ENCODE results near the gene FRMD8.

FRMD8 gene

GRCh38 chr11:65382804-65383368 is 3.6 kb upstream of the FRMD8 start:
- Histone ChIP-seq H3K4me3 (ENCODE audit: low read length in 2 of 2) (peak overlapping the region; percentile 60 to 79), H3K9me3 (ENCODE audit: control insufficient read depth in 2 of 2, low read length in 2 of 2) (no peaks in the 10 kb centered on the region), H3K4me1 (ENCODE audit: control insufficient read depth, insufficient read depth, low read length) (peaks cover 55% of the 10 kb centered on the region), H3K9ac (ENCODE audit: low read length in 2 of 2) (peak overlapping the region; percentile 86 to 88), H3K27ac (ENCODE audit: low read length) (peak overlapping the region; percentile 99), H3K27me3 (ENCODE audit: control insufficient read depth in 1 of 2, insufficient read depth in 2 of 2, low read length in 2 of 2) (no peaks in the 10 kb centered on the region), H3K36me3 (ENCODE audit: control insufficient read depth in 2 of 2, insufficient read depth in 2 of 2, low read length in 2 of 2) (no peaks in the 10 kb centered on the region)

GRCh38 chr11:65383778-65384177 is 2.7 kb upstream of the FRMD8 start:
- no peaks in the 10 kb centered on the region for H3K27me3 ChIP-seq (ENCODE audit: control insufficient read depth in 1 of 2, insufficient read depth in 2 of 2, low read length in 2 of 2)
- peak overlapping the region; percentile 21 to 48 for H3K9ac ChIP-seq (ENCODE audit: low read length in 2 of 2)
- H3K4me3 ChIP-seq (ENCODE audit: low read length in 2 of 2): no peak overlapping the region
- peak overlapping the region; percentile 99 for H3K27ac ChIP-seq (ENCODE audit: low read length)
- H3K9me3 ChIP-seq (ENCODE audit: control insufficient read depth in 2 of 2, low read length in 2 of 2): no peaks in the 10 kb centered on the region
- H3K4me1 ChIP-seq (ENCODE audit: control insufficient read depth, insufficient read depth, low read length): peaks cover 64% of the 10 kb centered on the region
- peaks cover 0 to 5% of the 10 kb centered on the region in 2 donors for H3K36me3 ChIP-seq (ENCODE audit: control insufficient read depth in 2 of 2, insufficient read depth in 2 of 2, low read length in 2 of 2)

- Histone ChIP-seq H3K27ac (ENCODE audit: low read length) (peak overlapping the region; percentile 99), H3K9ac (ENCODE audit: low read length in 2 of 2) (peak overlapping the region; percentile 21 to 48)
These were observed 2.0 kb upstream of the FRMD8 start for GRCh38 chr11:65384301-65384889.

GRCh38 chr11:65388731-65389130 is 2.3 kb downstream of the FRMD8 start:
- no peaks in the 10 kb centered on the region for H3K9me3 ChIP-seq (ENCODE audit: control insufficient read depth in 2 of 2, low read length in 2 of 2)
- peaks cover 49% of the 10 kb centered on the region for H3K4me1 ChIP-seq (ENCODE audit: control insufficient read depth, insufficient read depth, low read length)
- H3K27me3 ChIP-seq (ENCODE audit: control insufficient read depth in 1 of 2, insufficient read depth in 2 of 2, low read length in 2 of 2): no peaks in the 10 kb centered on the region
- peak overlapping the region; percentile 13 to 29 for H3K9ac ChIP-seq (ENCODE audit: low read length in 2 of 2)
- H3K4me3 ChIP-seq (ENCODE audit: low read length in 2 of 2): peak overlapping the region in 1 of 2 donors; percentile 29
- H3K27ac ChIP-seq (ENCODE audit: low read length): no peak overlapping the region
- peaks cover 5 to 11% of the 10 kb centered on the region in 2 donors for H3K36me3 ChIP-seq (ENCODE audit: control insufficient read depth in 2 of 2, insufficient read depth in 2 of 2, low read length in 2 of 2)

More at GRCh38 chr11:65384301-65384889, 2.0 kb upstream of the FRMD8 start:
- no peaks in the 10 kb centered on the region for H3K9me3 ChIP-seq (ENCODE audit: control insufficient read depth in 2 of 2, low read length in 2 of 2)
- H3K36me3 ChIP-seq (ENCODE audit: control insufficient read depth in 2 of 2, insufficient read depth in 2 of 2, low read length in 2 of 2): peaks cover 2 to 6% of the 10 kb centered on the region in 2 donors
- H3K4me3 ChIP-seq (ENCODE audit: low read length in 2 of 2): no peak overlapping the region
- no peaks in the 10 kb centered on the region for H3K27me3 ChIP-seq (ENCODE audit: control insufficient read depth in 1 of 2, insufficient read depth in 2 of 2, low read length in 2 of 2)
- H3K4me1 ChIP-seq (ENCODE audit: control insufficient read depth, insufficient read depth, low read length): peaks cover 68% of the 10 kb centered on the region

GRCh38 chr11:65389294-65389980 is 3.0 kb downstream of the FRMD8 start:
- H3K9ac ChIP-seq (ENCODE audit: low read length in 2 of 2): no peak overlapping the region
- H3K4me1 ChIP-seq (ENCODE audit: control insufficient read depth, insufficient read depth, low read length): peaks cover 42% of the 10 kb centered on the region
- H3K36me3 ChIP-seq (ENCODE audit: control insufficient read depth in 2 of 2, insufficient read depth in 2 of 2, low read length in 2 of 2): peaks cover 5 to 13% of the 10 kb centered on the region in 2 donors
- H3K27me3 ChIP-seq (ENCODE audit: control insufficient read depth in 1 of 2, insufficient read depth in 2 of 2, low read length in 2 of 2): no peaks in the 10 kb centered on the region
- H3K9me3 ChIP-seq (ENCODE audit: control insufficient read depth in 2 of 2, low read length in 2 of 2): no peaks in the 10 kb centered on the region
- no peak overlapping the region for H3K27ac ChIP-seq (ENCODE audit: low read length)
- H3K4me3 ChIP-seq (ENCODE audit: low read length in 2 of 2): no peak overlapping the region

- Histone ChIP-seq H3K27ac (ENCODE audit: low read length) (no peak overlapping the region), H3K9me3 (ENCODE audit: control insufficient read depth in 2 of 2, low read length in 2 of 2) (no peaks in the 10 kb centered on the region), H3K4me1 (ENCODE audit: control insufficient read depth, insufficient read depth, low read length) (peaks cover 35% of the 10 kb centered on the region), H3K36me3 (ENCODE audit: control insufficient read depth in 2 of 2, insufficient read depth in 2 of 2, low read length in 2 of 2) (peaks cover 5 to 14% of the 10 kb centered on the region in 2 donors), H3K9ac (ENCODE audit: low read length in 2 of 2) (no peak overlapping the region), H3K4me3 (ENCODE audit: low read length in 2 of 2) (no peak overlapping the region), H3K27me3 (ENCODE audit: control insufficient read depth in 1 of 2, insufficient read depth in 2 of 2, low read length in 2 of 2) (no peaks in the 10 kb centered on the region)
These were observed 3.9 kb downstream of the FRMD8 start for GRCh38 chr11:65390099-65390941.

GRCh38 chr11:65390996-65391395 is 4.6 kb downstream of the FRMD8 start:
- H3K9ac ChIP-seq (ENCODE audit: low read length in 2 of 2): no peak overlapping the region
- no peak overlapping the region for H3K27ac ChIP-seq (ENCODE audit: low read length)
- H3K9me3 ChIP-seq (ENCODE audit: control insufficient read depth in 2 of 2, low read length in 2 of 2): no peaks in the 10 kb centered on the region
- no peak overlapping the region for H3K4me3 ChIP-seq (ENCODE audit: low read length in 2 of 2)
- peaks cover 32% of the 10 kb centered on the region for H3K4me1 ChIP-seq (ENCODE audit: control insufficient read depth, insufficient read depth, low read length)
- H3K27me3 ChIP-seq (ENCODE audit: control insufficient read depth in 1 of 2, insufficient read depth in 2 of 2, low read length in 2 of 2): no peaks in the 10 kb centered on the region
- H3K36me3 ChIP-seq (ENCODE audit: control insufficient read depth in 2 of 2, insufficient read depth in 2 of 2, low read length in 2 of 2): peaks cover 9 to 18% of the 10 kb centered on the region in 2 donors

- Histone ChIP-seq H3K36me3 (ENCODE audit: control insufficient read depth in 2 of 2, insufficient read depth in 2 of 2, low read length in 2 of 2) (peaks cover 12 to 21% of the 10 kb centered on the region in 2 donors), H3K4me1 (ENCODE audit: control insufficient read depth, insufficient read depth, low read length) (peaks cover 24% of the 10 kb centered on the region), H3K4me3 (ENCODE audit: low read length in 2 of 2) (no peak overlapping the region), H3K9ac (ENCODE audit: low read length in 2 of 2) (no peak overlapping the region), H3K27me3 (ENCODE audit: control insufficient read depth in 1 of 2, insufficient read depth in 2 of 2, low read length in 2 of 2) (no peaks in the 10 kb centered on the region), H3K27ac (ENCODE audit: low read length) (no peak overlapping the region), H3K9me3 (ENCODE audit: control insufficient read depth in 2 of 2, low read length in 2 of 2) (no peaks in the 10 kb centered on the region)
These were observed 5.9 kb downstream of the FRMD8 start for GRCh38 chr11:65392186-65392829.

- Histone ChIP-seq H3K27me3 (ENCODE audit: control insufficient read depth in 1 of 2, insufficient read depth in 2 of 2, low read length in 2 of 2) (no peaks in the 10 kb centered on the region), H3K4me1 (ENCODE audit: control insufficient read depth, insufficient read depth, low read length) (peaks cover 19% of the 10 kb centered on the region), H3K36me3 (ENCODE audit: control insufficient read depth in 2 of 2, insufficient read depth in 2 of 2, low read length in 2 of 2) (peaks cover 15 to 23% of the 10 kb centered on the region in 2 donors), H3K27ac (ENCODE audit: low read length) (no peak overlapping the region), H3K9me3 (ENCODE audit: control insufficient read depth in 2 of 2, low read length in 2 of 2) (no peaks in the 10 kb centered on the region), H3K4me3 (ENCODE audit: low read length in 2 of 2) (no peak overlapping the region), H3K9ac (ENCODE audit: low read length in 2 of 2) (no peak overlapping the region)
These were observed 6.5 kb downstream of the FRMD8 start for GRCh38 chr11:65392899-65393298.

GRCh38 chr11:65393513-65394079 is 7.2 kb downstream of the FRMD8 start:
- H3K27me3 ChIP-seq (ENCODE audit: control insufficient read depth in 1 of 2, insufficient read depth in 2 of 2, low read length in 2 of 2): no peaks in the 10 kb centered on the region
- H3K27ac ChIP-seq (ENCODE audit: low read length): no peak overlapping the region
- H3K36me3 ChIP-seq (ENCODE audit: control insufficient read depth in 2 of 2, insufficient read depth in 2 of 2, low read length in 2 of 2): peaks cover 15 to 25% of the 10 kb centered on the region in 2 donors
- no peak overlapping the region for H3K9ac ChIP-seq (ENCODE audit: low read length in 2 of 2)
- H3K4me1 ChIP-seq (ENCODE audit: control insufficient read depth, insufficient read depth, low read length): peaks cover 12% of the 10 kb centered on the region
- no peak overlapping the region for H3K4me3 ChIP-seq (ENCODE audit: low read length in 2 of 2)
- no peaks in the 10 kb centered on the region for H3K9me3 ChIP-seq (ENCODE audit: control insufficient read depth in 2 of 2, low read length in 2 of 2)

Measured in stomach smooth muscle (tissue), 2 donors.